ENCODE measurements around the gene DOK7. TPM values are rescaled to one million over a fixed set of nuclear protein-coding genes. Genes with fewer than 3 reads are reported as not detected.
A peak's percentile ranks its signal among the peaks of the same experiment; 100 is the strongest.

The DOK7 gene, protein sequence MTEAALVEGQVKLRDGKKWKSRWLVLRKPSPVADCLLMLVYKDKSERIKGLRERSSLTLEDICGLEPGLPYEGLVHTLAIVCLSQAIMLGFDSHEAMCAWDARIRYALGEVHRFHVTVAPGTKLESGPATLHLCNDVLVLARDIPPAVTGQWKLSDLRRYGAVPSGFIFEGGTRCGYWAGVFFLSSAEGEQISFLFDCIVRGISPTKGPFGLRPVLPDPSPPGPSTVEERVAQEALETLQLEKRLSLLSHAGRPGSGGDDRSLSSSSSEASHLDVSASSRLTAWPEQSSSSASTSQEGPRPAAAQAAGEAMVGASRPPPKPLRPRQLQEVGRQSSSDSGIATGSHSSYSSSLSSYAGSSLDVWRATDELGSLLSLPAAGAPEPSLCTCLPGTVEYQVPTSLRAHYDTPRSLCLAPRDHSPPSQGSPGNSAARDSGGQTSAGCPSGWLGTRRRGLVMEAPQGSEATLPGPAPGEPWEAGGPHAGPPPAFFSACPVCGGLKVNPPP
- not detected for total RNA-seq
- polyA plus RNA-seq (2013, experiment 1 of 2), result 0.14 TPM
- polyA plus RNA-seq (2013, experiment 2 of 2), result 0.42 TPM
- 0 to 0.40 (median 0) reads per million in 172 experiments for total RNA-seq

DNA sequence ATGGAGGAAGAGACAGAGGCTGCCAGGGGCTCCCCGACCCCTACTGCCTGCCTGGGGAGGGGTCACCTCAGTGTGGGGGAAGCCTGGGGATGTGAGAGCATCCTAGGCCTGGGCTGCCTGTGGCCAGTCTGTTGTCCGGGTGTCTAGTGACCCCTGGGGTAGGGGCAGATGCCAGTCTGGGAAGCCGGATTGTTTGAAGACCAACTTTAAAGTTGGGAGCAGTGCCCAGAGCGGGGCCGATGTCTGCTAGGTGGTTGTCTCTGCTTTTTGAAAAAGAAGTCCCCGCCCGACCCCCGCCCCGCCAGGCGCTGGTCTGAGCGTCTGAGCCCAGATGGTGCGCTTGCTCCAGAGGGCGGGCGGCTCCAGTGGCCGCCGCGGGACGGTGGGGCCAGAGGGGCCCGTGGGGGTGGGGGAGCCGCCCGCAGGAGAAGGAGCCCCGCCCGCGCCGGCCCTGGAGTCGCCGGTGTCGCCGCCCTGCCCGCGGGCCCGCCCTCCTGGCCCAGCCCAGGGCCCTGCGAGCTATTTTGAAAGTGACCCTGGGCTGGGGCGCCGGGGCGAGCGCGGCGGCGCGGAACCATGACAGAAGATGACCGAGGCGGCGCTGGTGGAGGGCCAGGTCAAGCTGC lies at the start of gene DOK7:
TSS of gene DOK7 (plus strand) at position 517 of the 626 bp plus-strand sequence. CDS start at position 587, 70 bp downstream.
- H3K9me3 Mint-ChIP-seq, result no peaks in the 10 kb centered on the region
- no peaks in the 10 kb centered on the region for H3K36me3 Mint-ChIP-seq (ENCODE audit: low read depth)
- intact Hi-C loops (cut with DNase I, micrococcal nuclease), result no loop called here
- H3K9me3 ChIP-seq (ENCODE audit: control insufficient read depth in 1 of 2, insufficient read depth in 1 of 2, low read length in 2 of 2), result peaks cover 0 to 21% of the 10 kb centered on the region in 2 experiments
- no peak within 1 kb of the TSS for H3K4me3 ChIP-seq (ENCODE audit: low read length)
- DNase-seq (no peak), ATAC-seq (ENCODE audit: poor library complexity) (no peak)
- H3K27ac Mint-ChIP-seq, result no peak within 1 kb of the TSS
- H3K27me3 ChIP-seq (ENCODE audit: control insufficient read depth in 1 of 2, insufficient read depth in 2 of 2, low read length in 2 of 2), result peaks cover 14 to 29% of the 10 kb centered on the region in 2 experiments
- CTCF ChIA-PET, result no interaction called here
- peak within 1 kb of the TSS; percentile 54 for H3K4me3 Mint-ChIP-seq
- H3K27ac ChIP-seq (ENCODE audit: low read depth in 1 of 2, low read length in 2 of 2), result no peak within 1 kb of the TSS
- H3K36me3 ChIP-seq (ENCODE audit: insufficient read depth, low read length), result no peaks in the 10 kb centered on the region
- POLR2A ChIA-PET, result no interaction called here
- TF ChIP-seq, protein P1, sequence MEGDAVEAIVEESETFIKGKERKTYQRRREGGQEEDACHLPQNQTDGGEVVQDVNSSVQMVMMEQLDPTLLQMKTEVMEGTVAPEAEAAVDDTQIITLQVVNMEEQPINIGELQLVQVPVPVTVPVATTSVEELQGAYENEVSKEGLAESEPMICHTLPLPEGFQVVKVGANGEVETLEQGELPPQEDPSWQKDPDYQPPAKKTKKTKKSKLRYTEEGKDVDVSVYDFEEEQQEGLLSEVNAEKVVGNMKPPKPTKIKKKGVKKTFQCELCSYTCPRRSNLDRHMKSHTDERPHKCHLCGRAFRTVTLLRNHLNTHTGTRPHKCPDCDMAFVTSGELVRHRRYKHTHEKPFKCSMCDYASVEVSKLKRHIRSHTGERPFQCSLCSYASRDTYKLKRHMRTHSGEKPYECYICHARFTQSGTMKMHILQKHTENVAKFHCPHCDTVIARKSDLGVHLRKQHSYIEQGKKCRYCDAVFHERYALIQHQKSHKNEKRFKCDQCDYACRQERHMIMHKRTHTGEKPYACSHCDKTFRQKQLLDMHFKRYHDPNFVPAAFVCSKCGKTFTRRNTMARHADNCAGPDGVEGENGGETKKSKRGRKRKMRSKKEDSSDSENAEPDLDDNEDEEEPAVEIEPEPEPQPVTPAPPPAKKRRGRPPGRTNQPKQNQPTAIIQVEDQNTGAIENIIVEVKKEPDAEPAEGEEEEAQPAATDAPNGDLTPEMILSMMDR (IDR thresholded peaks at IDR 0.05), result no peak
- H3K4me1 Mint-ChIP-seq (ENCODE audit: low read depth), result no peaks in the 10 kb centered on the region
- peaks cover 35% of the 10 kb centered on the region for H3K27me3 Mint-ChIP-seq
- H3K4me1 ChIP-seq (ENCODE audit: insufficient read depth, low read length), result peaks cover 4% of the 10 kb centered on the region

DNA sequence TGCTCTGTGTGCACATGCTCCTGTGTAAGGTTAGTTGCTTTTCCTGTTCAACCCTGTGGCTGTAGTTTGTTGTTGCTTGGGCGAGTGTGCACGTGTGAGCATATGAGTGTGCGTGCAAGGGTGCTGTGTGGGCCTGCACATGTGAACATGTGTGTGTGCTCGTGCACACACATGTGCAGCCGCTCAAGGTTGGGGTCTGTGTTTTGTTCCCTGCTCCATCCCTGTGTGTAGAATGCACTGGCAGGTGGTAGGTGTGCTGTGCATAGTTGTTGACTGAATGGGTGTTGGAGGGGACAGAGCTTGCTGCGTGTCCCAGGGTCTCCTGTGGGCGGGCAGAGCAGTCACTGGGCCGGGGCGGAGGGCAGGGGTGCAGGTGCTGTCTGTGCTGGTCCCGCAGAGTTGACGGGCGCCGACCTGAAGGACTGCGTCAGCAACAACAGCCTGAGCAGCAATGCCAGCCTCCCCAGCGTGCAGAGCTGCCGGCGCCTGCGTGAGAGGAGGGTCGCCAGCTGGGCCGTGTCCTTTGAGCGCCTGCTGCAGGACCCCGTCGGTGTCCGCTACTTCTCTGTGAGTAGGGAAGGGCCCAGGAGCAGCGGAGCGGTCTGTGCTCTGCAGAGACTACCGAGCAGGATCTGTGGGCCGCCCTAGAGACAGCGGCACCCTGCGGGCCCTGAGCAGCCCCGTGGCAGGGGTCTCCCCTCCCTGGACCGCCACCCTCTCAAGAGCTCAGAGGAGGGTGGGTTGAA lies 49.3 kb upstream of the DOK7 start:
- no peak overlapping the region for H3K27ac ChIP-seq (ENCODE audit: low read depth in 1 of 2, low read length in 2 of 2)
- H3K27ac Mint-ChIP-seq, result no peak overlapping the region
- intact Hi-C loops (cut with DNase I, micrococcal nuclease), result no loop called here
- H3K36me3 Mint-ChIP-seq (ENCODE audit: low read depth), result peaks cover 11% of the 10 kb centered on the region
- H3K4me3 ChIP-seq (ENCODE audit: low read length), result no peak overlapping the region
- no peaks in the 10 kb centered on the region for H3K36me3 ChIP-seq (ENCODE audit: insufficient read depth, low read length)
- no peaks in the 10 kb centered on the region for H3K9me3 Mint-ChIP-seq
- no peaks in the 10 kb centered on the region for H3K9me3 ChIP-seq (ENCODE audit: control insufficient read depth in 1 of 2, insufficient read depth in 1 of 2, low read length in 2 of 2)
- no peak for ATAC-seq (ENCODE audit: poor library complexity)
- no peaks in the 10 kb centered on the region for H3K27me3 Mint-ChIP-seq
- no peak for DNase-seq
- H3K4me3 Mint-ChIP-seq, result no peak overlapping the region
- ChIA-PET CTCF (no interaction called here), POLR2A (no interaction called here)
- H3K4me1 Mint-ChIP-seq (ENCODE audit: low read depth), result no peaks in the 10 kb centered on the region
- H3K4me1 ChIP-seq (ENCODE audit: insufficient read depth, low read length), result no peaks in the 10 kb centered on the region
- H3K27me3 ChIP-seq (ENCODE audit: control insufficient read depth in 1 of 2, insufficient read depth in 2 of 2, low read length in 2 of 2), result no peaks in the 10 kb centered on the region
- TF ChIP-seq, protein P1 (IDR thresholded peaks at IDR 0.05), result no peak

DNA sequence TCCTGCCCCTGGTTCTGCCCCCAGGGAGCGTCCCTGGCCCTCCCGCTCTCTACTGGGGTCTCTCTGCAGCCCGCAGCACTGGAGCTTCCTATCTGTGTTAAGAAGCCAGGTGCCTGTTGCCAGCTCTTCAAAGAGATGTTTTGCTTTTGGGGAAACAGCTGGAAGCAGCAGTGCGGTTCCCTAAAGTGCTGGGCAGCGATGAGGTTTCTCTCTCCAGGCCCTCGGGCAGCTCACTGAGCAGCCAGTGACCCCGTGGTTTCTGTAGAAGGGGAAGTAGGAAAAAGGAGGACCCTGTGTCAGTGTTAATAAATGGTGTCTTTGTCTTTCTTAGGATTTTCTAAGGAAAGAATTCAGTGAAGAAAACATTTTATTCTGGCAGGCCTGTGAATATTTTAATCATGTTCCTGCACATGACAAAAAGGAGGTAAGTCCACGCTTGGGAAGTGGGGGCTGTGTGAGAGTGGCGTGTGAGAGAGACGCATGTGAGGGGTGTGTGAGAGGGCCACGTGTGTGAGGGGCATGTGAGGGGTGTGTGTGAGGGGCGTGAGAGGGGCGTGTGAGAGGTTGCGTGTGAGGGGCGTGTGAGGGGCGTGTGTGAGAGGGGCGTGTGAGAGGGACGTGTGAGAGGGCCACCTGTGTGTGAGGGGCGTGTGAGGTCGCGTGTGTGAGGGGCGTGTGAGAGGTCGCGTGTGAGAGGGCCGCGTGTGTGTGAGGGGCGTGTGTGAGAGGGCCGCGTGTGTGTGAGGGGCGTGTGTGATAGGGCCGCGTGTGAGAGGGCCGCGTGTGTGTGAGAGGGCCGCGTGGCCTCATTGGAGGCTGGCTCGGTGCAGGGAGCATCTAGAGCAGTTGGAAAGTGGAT lies 48.5 kb upstream of the DOK7 start:
- ATAC-seq (ENCODE audit: poor library complexity) (no peak), DNase-seq (peak in 1 of 14 experiments; percentile 23)
- H3K27ac Mint-ChIP-seq, result no peak overlapping the region
- no peaks in the 10 kb centered on the region for H3K9me3 Mint-ChIP-seq
- no peaks in the 10 kb centered on the region for H3K27me3 Mint-ChIP-seq
- no peak overlapping the region for H3K4me3 Mint-ChIP-seq
- Histone ChIP-seq H3K27me3 (ENCODE audit: control insufficient read depth in 1 of 2, insufficient read depth in 2 of 2, low read length in 2 of 2) (no peaks in the 10 kb centered on the region), H3K9me3 (ENCODE audit: control insufficient read depth in 1 of 2, insufficient read depth in 1 of 2, low read length in 2 of 2) (no peaks in the 10 kb centered on the region), H3K27ac (ENCODE audit: low read depth in 1 of 2, low read length in 2 of 2) (no peak overlapping the region), H3K4me3 (ENCODE audit: low read length) (no peak overlapping the region), H3K4me1 (ENCODE audit: insufficient read depth, low read length) (no peaks in the 10 kb centered on the region), H3K36me3 (ENCODE audit: insufficient read depth, low read length) (no peaks in the 10 kb centered on the region)
- TF ChIP-seq, protein P1 (IDR thresholded peaks at IDR 0.05), result no peak
- ChIA-PET POLR2A (no interaction called here), CTCF (no interaction called here)
- H3K4me1 Mint-ChIP-seq (ENCODE audit: low read depth), result no peaks in the 10 kb centered on the region
- H3K36me3 Mint-ChIP-seq (ENCODE audit: low read depth), result peaks cover 11% of the 10 kb centered on the region
- intact Hi-C loops (cut with DNase I, micrococcal nuclease), result no loop called here

All from CD4-positive, alpha-beta T cell (primary cell).